ENCODE measurements around the gene ZNF814. TPM values are rescaled to one million over a fixed set of nuclear protein-coding genes. Genes with fewer than 3 reads are reported as not detected.
"Not testable (repeated sequence)": the region's sequence is repeated elsewhere in the genome, so short reads cannot be mapped to it uniquely, and the experiment has no call there.

ZNF814 gene
- total RNA-seq, 4 donors from 2014 or later, result 5.8 to 9.4 (median 7.5) TPM

GRCh38 chr19:57815247-57816075, 73.4 kb downstream of the ZNF814 start:
- Histone ChIP-seq H3K9me3 (no peaks in the 10 kb centered on the region), H3K4me3 (peak overlapping the region; percentile 63 to 86 (median 76)), H3K36me3 (peaks cover 3 to 21% (median 12%) of the 10 kb centered on the region in 4 donors), H3K27ac (replicated peaks in 1 of 4) (peak overlapping the region; percentile 72 to 79 (median 76)), H3K4me1 (peaks cover 11 to 37% (median 29%) of the 10 kb centered on the region in 4 donors), H3K27me3 (no peaks in the 10 kb centered on the region)
- no peak for DNase-seq (ENCODE audit: extremely low spot score)
- WGBS, result 89% methylated on average over 16 of the region's 17 CpGs
- intact Hi-C loops (cut with DNase I), result loop anchor here (10.0 kb wide), 1 partner anchor 71 kb away; the partner anchor contains the start of gene ZNF776
- no peak for TF ChIP-seq POLR2AphosphoS5 (IDR thresholded peaks at IDR 0.05)
- no peak for TF ChIP-seq CTCF (IDR thresholded peaks at IDR 0.05)
- TF ChIP-seq EP300 (IDR thresholded peaks at IDR 0.05), result no peak
- TF ChIP-seq POLR2A (IDR thresholded peaks at IDR 0.05; ENCODE audit: low read depth), result no peak

GRCh38 chr19:57814505-57815246, 74.2 kb downstream of the ZNF814 start, which contains the start of gene ZNF552:
Gene ZNF552 (minus strand): TSS chr19:57814913. CDS start chr19:57814743, 170 bp downstream.
- peak within 1 kb of the TSS; percentile 72 to 79 (median 76) for H3K27ac ChIP-seq (replicated peaks in 1 of 4)
- intact Hi-C loops (cut with DNase I), result loop anchor here (10.0 kb wide), 1 partner anchor 70 kb away; the partner anchor contains the start of gene ZNF776
- H3K36me3 ChIP-seq, result peaks cover 3 to 29% (median 18%) of the 10 kb centered on the region in 4 donors
- peak within 1 kb of the TSS; percentile 63 to 86 (median 76) for H3K4me3 ChIP-seq
- peak; percentile 89 to 93 for TF ChIP-seq POLR2AphosphoS5 (IDR thresholded peaks at IDR 0.05)
- no peak for TF ChIP-seq POLR2A (IDR thresholded peaks at IDR 0.05; ENCODE audit: low read depth)
- WGBS, result under 1% methylated on average over 35 of the region's 50 CpGs
- H3K9me3 ChIP-seq, result no peaks in the 10 kb centered on the region
- peaks cover 6 to 31% (median 24%) of the 10 kb centered on the region in 4 donors for H3K4me1 ChIP-seq
- H3K27me3 ChIP-seq, result no peaks in the 10 kb centered on the region
- peak; percentile 93 for DNase-seq (ENCODE audit: extremely low spot score)

- peak overlapping the region; percentile 72 to 79 (median 76) for H3K27ac ChIP-seq (replicated peaks in 1 of 4)
- TF ChIP-seq POLR2A (IDR thresholded peaks at IDR 0.05; ENCODE audit: low read depth) (no peak), POLR2AphosphoS5 (IDR thresholded peaks at IDR 0.05) (no peak), EP300 (IDR thresholded peaks at IDR 0.05) (no peak), CTCF (IDR thresholded peaks at IDR 0.05) (no peak)
- H3K9me3 ChIP-seq, result no peaks in the 10 kb centered on the region
- intact Hi-C loops (cut with DNase I), result loop anchor here (10.0 kb wide), 1 partner anchor 69 kb away; the partner anchor contains the start of gene ZNF776
- no peaks in the 10 kb centered on the region for H3K27me3 ChIP-seq
- no peak for DNase-seq (ENCODE audit: extremely low spot score)
- WGBS, result 30% methylated on average over 13 of the region's 13 CpGs
- H3K36me3 ChIP-seq, result peaks cover 3 to 36% (median 25%) of the 10 kb centered on the region in 4 donors
- H3K4me3 ChIP-seq, result peak overlapping the region; percentile 63 to 86 (median 76)
- H3K4me1 ChIP-seq, result peaks cover 6 to 29% (median 23%) of the 10 kb centered on the region in 4 donors
These were observed 74.8 kb downstream of the ZNF814 start for GRCh38 chr19:57813919-57814504.

GRCh38 chr19:57812975-57813820, 75.6 kb downstream of the ZNF814 start:
- Histone ChIP-seq H3K4me1 (peaks cover 6 to 29% (median 19%) of the 10 kb centered on the region in 4 donors), H3K4me3 (peak overlapping the region in 2 of 4 donors; percentile 74 to 86), H3K36me3 (peaks cover 3 to 41% (median 30%) of the 10 kb centered on the region in 4 donors)
- not testable (repeated sequence) for H3K9me3 ChIP-seq; H3K27ac ChIP-seq (replicated peaks in 1 of 4); H3K27me3 ChIP-seq; DNase-seq (ENCODE audit: extremely low spot score)
- intact Hi-C loops (cut with DNase I), result loop anchor here (10.0 kb wide), 1 partner anchor 68 kb away; the partner anchor contains the start of gene ZNF776
- 95% methylated on average over 13 of the region's 13 CpGs for WGBS

GRCh38 chr19:57812226-57812625, 76.6 kb downstream of the ZNF814 start:
- no peaks in the 10 kb centered on the region for H3K9me3 ChIP-seq

More at GRCh38 chr19:57812226-57812625, 76.6 kb downstream of the ZNF814 start:
- peaks cover 3 to 51% (median 39%) of the 10 kb centered on the region in 4 donors for H3K36me3 ChIP-seq
- no peaks in the 10 kb centered on the region for H3K27me3 ChIP-seq
- H3K4me3 ChIP-seq, result no peak overlapping the region
- WGBS, result 90% methylated on average over 3 of the region's 3 CpGs
- H3K4me1 ChIP-seq, result peaks cover 6 to 29% (median 19%) of the 10 kb centered on the region in 4 donors
- no peak overlapping the region for H3K27ac ChIP-seq (replicated peaks in 1 of 4)
- TF ChIP-seq CTCF (IDR thresholded peaks at IDR 0.05) (no peak), EP300 (IDR thresholded peaks at IDR 0.05) (no peak), POLR2AphosphoS5 (IDR thresholded peaks at IDR 0.05) (no peak), POLR2A (IDR thresholded peaks at IDR 0.05; ENCODE audit: low read depth) (no peak)
- DNase-seq (ENCODE audit: extremely low spot score), result no peak
- intact Hi-C loops (cut with DNase I), result loop anchor here (10.0 kb wide), 1 partner anchor 67 kb away; the partner anchor contains the start of gene ZNF776
